CD4-positive, alpha-beta T cell treated with Interferon gamma for 1 hour (primary cell): ENCODE data around the gene IDUA.

ENCODE experiments used
- DNase-seq: peaks from one replicate; pipeline ENCODE4 v3.0.0-alpha.2; 2020

The IDUA gene

DNA sequence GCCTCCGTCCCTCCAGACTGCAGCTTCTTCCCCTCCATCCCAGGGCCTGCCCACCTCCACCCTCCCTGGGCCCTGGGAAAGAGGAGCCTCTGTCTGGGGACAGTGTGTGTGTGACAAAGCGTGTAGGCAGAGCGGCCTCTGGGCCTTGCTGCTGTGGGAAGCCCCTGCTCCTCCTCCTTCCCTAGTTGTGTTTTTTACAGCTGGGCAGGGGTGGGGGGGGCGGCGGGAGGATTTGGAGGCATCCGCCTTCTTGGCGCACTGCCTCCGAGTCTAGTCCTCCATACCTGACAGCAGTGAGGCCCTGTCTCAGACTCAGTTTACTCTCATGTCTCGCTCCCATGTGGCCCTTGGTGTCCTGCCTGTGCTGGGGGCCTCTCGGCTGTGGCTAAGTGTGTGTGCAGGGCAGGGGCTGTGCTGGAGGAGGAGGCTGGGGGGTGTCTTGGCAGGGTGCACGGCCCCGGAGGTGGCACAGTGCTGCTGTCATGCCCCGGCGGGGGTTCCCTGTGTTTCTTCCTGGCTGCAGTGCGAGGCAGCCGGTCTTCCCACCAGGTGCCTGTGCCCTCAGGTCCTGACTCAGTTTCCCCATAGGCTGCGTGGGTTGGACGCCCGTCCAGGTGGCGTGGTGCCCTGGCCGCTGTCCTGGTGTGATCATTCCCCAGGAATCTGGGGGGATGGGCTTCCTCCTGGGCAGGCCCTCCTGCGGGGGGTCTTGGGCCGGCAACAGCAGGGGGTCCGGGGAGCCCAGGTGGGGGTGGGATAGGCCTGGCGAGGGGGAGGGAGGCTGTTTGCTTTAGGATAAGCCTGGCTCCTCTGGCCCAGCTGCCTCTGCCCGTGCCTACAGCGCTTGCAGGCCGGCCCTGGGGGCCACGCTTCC lies 31.5 kb downstream of the IDUA start:
- no peak for DNase-seq

DNA sequence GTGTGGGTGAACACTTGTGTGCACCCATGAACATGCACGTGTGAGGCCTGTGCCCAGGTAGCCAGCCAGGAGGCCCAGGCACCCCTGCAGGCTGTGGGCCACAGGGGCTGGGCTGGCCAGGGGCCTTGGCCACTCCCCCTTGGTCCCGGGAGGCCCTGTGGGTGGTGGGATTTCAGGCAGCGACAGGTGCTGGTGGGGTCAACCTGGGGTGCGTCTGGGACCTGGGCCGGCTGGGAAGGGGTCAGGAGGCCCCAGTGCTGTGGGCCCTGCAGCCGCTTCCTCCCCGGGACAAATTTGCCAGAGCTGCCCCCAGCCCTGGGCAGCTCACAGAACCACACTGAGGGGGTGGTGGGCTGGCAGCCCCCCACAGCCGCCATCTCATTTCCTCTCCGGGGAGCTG lies 32.5 kb downstream of the IDUA start:
- no peak for DNase-seq

DNA sequence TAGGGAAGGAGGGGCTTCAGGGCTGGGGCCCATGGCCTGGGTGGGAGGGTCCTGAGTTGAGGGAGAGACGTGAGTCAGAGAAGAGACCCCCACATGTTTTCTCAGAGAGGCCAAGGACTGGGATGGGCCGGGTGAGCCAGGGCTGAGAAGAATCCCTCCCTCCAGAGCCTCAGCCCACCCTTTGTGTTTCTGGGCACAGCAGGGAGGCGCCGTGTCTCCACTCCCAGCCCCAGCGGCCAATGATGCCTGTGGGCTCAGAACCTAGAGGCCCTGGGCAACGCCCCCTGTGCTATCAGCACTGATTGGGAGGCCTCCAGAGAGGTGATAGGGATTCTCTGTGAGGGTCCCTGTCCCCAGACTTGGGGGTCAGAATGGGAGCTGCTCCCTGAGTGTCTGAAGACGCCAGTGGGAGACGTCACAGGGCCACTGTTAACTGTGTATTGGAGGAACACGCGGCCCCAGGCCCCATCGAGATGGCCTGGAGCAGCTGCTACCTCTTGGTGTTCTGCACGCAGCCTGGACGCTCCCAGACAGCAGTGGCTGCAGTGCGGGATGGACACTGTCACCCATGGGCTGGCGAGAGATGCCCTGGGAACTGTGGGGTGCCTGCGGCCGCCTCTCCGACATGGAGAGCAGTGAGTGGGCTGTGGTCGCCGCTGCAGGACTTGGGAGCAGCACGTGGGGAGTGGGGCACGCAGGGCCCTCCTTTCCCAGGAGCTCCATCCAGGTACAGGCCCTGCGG lies 33.1 kb downstream of the IDUA start:
- DNase-seq = no peak

DNA sequence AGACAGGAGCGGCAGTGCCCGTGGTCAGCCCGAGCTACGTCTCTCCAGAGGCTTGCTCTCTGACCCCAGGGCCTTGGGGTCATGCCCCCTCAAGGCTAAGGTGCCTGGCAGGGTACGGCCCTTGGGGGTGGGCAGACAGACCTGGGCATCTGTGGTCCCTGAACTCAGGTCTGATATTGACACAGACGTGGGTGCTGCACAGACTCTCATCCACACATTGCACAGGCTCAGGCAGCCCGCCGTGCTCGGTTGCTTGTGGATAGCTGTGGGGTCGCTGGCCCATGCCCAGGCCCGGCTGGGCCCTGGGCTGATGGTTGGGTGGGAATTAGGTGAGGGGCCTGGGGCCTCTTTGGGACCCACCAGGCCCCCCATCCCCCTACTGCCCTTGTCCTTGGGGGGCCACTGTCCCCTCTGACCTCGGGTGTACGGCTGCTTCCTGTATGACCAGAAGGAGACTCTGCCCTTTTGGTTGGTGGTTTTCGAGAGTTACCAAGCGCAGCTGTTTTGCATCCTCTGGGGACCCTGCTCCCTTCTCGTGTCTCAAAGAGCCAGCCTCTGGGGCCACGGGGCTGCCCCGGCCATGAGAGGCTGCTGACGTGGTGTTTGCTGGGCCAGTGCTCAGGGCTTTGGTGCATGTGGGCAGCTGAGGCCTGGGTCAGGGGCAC lies 34.7 kb downstream of the IDUA start:
- DNase-seq = peak; percentile 33

DNA sequence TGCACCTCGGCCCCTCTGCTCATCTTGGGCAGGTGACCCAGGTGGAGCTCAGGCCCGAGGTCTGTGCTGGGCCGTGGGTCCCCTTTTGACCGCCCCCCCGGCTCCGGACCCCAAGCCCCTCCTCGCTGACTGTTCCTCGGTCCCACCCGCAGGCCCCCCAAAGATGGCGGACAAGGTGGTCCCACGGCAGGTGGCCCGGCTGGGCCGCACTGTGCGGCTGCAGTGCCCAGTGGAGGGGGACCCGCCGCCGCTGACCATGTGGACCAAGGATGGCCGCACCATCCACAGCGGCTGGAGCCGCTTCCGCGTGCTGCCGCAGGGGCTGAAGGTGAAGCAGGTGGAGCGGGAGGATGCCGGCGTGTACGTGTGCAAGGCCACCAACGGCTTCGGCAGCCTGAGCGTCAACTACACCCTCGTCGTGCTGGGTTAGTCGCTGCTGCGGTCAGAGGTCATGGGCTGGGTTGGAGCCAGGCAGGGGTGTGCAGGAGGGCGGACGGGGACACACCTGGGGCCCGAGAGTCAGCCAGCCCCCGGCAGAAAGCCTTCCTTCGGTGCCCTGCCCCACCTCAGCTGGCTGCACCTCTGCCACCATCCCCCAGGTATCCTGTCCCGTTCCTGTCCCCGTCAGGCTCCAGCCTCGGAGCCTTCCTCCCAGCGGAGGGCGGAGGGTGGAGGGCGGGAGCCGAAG lies 35.4 kb downstream of the IDUA start:
- no peak for DNase-seq

DNA sequence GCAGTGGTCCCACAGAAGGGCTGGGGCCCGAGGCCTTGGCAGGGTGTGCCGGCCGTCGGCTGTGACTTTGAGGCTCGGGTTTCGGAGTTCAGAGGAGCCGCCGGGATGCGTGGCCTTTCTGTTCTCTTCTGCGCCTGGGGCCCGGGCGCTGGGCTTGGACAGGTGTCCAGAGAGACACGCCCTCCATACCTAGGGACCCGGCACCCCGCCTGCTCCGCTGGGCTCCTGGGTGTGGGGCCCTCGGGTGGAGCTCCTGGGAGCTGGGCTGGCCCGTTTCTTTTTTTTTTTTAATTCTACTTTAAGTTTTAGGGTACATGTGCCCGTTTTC lies 35.9 kb downstream of the IDUA start:
- no peak for DNase-seq

DNA sequence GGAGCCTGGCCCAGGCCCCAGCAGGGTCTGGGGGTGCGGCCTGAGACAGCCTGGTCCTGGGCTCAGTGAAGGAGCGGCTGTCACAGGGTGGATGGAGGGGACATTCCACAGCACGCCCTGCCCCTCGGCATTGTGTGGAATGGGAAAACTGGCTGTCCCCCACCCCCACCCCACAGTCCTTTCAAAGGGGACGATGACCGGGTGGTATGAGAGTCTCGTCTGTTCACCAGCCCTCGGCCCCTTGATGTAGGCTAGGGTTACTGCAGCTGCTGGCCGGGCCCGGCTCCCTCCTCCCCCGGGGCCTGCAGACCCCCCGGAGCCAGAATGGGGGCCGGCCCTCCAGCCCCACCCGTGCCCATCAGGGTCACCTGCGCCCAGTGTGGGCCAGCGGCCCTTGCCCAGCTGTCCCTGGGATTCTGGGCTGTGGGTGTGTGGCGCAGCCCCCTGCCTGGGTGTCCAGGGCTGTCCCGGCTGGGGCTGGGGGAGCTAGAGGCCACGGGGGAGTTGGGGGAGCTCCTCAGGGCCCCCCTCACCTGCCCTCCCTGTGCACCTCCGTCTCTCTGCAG lies 36.3 kb downstream of the IDUA start:
- DNase-seq = no peak

DNA sequence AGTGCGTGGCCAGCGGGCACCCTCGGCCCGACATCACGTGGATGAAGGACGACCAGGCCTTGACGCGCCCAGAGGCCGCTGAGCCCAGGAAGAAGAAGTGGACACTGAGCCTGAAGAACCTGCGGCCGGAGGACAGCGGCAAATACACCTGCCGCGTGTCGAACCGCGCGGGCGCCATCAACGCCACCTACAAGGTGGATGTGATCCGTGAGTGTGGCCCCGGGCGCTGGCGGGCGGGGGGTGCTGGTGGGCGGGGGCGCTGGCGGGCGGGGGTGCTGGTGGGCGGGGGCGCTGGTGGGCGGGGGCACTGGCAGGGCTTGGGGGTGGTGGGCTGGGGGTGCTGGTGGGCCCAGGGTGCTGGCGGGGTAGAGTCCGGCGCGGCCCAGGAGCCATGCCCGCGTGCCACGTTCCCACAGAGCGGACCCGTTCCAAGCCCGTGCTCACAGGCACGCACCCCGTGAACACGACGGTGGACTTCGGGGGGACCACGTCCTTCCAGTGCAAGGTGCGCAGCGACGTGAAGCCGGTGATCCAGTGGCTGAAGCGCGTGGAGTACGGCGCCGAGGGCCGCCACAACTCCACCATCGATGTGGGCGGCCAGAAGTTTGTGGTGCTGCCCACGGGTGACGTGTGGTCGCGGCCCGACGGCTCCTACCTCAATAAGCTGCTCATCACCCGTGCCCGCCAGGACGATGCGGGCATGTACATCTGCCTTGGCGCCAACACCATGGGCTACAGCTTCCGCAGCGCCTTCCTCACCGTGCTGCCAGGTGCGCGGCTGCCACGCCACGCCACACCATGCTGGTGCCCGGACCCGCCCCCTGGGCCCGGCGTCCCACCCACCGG lies 37.3 kb downstream of the IDUA start:
- DNase-seq = no peak

DNA sequence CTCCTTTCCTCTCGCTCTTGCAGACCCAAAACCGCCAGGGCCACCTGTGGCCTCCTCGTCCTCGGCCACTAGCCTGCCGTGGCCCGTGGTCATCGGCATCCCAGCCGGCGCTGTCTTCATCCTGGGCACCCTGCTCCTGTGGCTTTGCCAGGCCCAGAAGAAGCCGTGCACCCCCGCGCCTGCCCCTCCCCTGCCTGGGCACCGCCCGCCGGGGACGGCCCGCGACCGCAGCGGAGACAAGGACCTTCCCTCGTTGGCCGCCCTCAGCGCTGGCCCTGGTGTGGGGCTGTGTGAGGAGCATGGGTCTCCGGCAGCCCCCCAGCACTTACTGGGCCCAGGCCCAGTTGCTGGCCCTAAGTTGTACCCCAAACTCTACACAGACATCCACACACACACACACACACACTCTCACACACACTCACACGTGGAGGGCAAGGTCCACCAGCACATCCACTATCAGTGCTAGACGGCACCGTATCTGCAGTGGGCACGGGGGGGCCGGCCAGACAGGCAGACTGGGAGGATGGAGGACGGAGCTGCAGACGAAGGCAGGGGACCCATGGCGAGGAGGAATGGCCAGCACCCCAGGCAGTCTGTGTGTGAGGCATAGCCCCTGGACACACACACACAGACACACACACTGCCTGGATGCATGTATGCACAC lies 38.2 kb downstream of the IDUA start:
- DNase-seq = no peak

DNA sequence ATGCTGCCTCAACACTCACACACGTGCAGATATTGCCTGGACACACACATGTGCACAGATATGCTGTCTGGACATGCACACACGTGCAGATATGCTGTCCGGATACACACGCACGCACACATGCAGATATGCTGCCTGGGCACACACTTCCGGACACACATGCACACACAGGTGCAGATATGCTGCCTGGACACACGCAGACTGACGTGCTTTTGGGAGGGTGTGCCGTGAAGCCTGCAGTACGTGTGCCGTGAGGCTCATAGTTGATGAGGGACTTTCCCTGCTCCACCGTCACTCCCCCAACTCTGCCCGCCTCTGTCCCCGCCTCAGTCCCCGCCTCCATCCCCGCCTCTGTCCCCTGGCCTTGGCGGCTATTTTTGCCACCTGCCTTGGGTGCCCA lies 39.3 kb downstream of the IDUA start:
- peak; percentile 49 for DNase-seq

DNA sequence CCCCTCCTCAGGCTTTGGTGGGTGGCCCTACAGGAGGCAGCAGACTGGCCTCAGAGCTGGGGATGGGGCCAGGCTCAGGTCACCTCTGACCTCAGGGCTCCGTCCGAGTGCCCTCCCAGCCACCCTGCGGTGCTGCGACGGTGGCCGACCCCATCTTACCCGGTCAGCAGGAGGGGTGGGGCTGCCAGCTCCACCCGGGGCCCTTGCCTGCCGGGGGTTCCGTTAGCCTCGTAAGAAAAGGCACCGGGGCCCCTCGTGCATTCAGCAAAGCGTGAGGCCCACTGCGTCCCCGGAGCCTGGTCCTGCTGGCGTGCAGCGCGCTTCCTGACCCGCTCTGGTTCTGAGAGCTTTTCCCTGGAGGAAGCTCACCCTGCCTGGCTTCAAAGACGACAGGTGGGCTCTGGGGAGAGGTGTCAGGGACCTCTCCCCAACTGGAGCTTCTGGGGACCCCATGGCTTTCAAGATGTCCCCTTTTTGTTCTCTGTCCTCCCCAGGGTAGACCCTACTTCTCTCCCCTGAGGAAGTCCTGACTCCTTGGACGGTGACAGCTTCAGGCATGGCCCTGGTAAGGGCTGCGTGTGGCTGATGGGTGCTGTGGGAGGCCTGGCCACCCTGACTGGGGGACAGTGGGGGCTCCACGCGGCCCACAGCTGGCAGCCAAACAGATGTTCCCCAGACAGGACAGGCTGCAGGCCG lies 40.5 kb downstream of the IDUA start:
- no peak for DNase-seq

DNA sequence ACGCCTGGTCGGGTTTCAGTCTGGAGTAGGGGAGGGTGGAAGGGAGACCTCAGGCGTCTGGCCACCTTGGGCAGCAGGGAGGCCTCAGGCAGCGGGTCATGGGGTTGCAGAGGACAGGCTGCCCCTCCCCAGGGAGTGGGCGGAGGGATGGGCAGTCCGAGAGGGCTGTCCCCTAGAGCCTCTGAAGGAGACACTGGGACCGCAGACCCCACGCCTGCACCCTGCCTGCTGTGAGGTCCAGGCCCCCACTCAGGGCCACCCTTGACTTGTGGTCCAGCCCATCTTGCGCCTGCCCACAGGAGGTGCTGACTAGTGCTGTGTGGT lies 41.0 kb downstream of the IDUA start:
- DNase-seq = no peak

DNA sequence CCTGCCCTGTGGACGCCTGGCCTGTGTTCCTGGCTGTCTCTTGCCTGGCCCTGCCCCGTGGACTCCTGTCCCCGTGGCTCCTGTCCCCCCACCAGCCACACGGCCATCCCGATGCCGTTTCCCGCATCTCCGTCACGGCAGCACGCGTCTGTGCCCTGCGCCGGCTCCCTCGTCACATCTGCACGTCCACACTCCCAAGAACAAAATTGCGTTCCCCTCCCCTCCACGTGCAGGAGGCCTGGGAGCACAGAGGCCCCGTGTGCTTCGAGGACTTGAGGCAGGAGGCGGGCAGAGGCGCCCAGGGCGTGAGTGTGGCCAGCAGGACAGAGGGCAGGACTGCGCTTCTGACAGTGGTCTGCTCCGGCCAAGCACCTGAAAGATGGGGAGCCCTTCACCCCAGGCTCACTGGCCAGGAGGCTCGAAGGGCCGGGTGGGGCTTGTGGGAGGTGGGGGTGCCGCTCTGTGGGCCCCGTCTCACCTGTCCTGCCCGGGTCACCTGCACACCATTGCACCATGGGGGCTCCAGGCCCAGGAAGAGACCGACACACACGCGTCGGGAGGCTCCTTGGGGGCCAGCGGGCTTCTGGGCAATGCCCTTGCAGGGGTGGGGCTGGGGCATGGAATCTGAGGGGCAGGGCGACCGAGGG lies 41.9 kb downstream of the IDUA start:
- DNase-seq = no peak

DNA sequence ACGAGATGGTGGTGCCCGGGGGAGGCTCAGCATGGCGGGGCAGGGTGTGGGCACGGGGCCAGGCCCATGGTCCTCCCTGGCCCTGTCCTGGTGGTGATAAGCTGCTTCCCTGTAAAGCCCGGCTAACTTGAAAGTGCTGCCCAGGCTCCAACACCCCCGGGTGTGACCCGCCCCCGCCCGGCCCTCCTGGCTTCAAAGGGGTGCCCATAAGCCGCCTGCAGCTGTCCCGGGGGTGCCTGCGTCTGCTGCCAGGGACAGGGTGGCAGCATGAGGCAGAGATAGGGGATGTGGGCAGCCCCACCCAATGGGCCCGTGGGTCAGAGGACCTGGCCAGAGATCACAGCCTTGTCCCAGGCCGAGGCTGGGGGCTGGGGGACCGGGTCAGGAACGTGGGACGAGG lies 42.7 kb downstream of the IDUA start:
- DNase-seq = no peak

DNA sequence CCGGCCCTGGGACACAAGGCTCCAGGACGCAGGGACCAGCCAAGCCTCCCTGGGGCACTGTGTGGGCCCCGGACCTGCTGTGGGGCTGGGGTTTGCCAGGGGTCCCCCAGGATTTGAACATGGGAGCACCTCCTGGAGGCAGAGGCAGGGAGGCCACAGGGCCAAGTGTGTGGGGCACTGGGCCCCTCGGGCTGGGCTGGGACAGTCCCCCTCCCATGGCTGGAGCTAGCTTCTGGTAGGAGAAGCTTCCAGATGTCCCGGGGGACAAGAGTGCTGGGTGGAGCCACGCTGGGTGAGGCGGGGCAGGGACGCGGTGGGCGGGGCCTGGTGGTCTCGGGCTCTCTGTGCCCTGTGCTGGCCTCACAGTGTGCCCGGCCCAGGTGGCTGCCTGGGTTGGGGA lies 43.2 kb downstream of the IDUA start:
- no peak for DNase-seq

DNA sequence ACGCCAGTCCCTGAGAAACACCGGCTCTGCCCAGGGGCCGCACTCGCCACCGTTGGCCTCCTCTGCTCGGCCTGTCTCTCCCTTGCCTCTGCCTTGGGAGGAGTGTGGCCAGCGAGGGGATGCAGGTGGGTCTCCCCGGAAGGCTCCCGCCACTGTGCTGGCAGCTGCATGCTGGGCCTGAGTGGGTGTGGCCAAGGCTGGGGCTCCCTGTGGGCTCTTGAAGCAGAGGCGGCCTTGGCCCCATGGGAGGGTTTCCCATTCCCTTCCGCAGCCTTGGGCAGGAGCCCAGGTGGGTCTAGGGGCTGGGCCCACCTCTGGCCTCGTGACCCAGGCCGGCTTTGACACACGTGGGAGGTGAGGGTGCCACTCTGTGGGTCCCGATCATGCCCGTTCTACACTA lies 43.7 kb downstream of the IDUA start:
- DNase-seq = no peak

DNA sequence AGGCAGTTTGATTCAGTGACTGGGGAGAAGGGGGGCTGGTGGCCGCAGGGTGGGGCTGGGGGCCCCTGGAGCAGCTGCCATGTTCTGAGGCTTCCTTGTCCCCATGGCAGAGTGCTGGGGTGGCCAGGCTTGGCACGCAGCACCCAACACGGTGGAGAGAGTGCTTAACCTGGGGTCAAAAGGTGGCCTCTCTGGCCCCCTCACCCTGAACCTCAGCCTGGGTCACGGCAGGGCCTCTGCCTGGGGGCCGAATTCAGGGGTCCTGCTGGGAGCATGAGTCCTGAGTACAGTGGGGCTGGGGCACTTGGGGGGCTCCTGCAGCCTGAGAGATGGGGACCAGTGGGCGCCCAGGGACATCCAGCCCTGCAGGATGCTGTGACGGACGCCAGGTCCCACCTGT lies 44.5 kb downstream of the IDUA start:
- no peak for DNase-seq

DNA sequence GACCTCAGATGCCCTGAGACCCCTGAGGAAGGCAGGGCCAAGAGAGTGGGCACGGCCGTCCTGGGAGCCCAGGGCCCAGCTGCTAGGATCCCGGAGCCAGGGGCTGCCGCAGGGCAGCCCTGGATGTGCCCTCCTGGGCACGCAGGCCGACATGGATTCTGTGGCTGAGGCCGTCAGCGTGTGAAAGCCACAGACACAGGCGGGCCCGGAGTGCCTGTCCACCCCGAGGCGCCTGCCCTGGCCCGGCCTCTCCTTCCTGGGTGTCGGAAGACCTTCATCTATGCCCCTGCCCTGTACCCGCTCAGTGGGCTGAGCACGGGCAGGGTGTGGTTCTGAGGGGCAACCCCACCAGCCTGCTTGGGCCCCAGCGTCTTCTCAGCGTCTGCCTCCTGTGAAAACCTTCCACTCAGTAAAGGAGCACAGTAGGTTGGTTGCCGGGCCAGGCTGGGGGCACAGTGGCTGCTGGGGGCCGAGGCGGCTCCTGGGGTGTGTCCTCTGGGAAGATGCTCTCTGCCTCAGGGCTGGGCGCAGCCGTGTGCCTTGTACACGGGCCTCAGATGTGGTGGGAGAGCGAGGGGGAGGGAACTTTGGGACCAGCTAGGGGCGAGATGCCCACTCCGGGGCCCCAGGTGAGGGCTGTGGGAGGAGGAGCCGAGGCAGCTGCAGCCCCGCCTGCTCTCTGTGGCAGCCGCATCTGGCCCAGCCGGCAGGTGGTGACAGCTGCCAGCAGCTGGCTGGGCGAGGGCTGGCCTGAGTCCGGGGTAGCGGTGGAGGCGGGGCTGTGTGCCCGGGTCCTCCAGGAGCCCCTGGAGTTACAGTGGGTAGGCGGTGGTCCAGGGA lies 45.3 kb downstream of the IDUA start:
- DNase-seq = no peak

DNA sequence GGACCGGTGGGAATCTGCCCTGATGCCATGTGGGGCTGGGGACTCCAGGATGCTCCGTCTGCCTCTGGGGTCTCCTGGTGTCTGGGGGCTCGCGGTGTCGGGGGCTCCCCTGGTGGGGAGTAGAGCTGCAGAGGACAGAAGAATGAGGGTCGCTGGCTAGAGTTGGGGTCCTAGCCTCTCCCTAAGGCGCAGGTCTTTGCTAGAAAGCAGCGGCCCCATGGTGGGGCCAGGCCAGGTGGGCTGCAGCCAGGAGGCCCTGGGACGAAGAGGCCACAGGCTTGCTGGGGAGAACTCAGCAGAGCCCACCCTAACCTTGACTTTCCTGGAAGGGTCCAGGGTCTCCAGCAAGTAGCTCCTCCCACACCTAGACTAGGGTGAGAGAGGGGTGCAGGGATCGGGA lies 46.0 kb downstream of the IDUA start:
- no peak for DNase-seq
